ENCODE data around the gene TBX1.

DNA sequence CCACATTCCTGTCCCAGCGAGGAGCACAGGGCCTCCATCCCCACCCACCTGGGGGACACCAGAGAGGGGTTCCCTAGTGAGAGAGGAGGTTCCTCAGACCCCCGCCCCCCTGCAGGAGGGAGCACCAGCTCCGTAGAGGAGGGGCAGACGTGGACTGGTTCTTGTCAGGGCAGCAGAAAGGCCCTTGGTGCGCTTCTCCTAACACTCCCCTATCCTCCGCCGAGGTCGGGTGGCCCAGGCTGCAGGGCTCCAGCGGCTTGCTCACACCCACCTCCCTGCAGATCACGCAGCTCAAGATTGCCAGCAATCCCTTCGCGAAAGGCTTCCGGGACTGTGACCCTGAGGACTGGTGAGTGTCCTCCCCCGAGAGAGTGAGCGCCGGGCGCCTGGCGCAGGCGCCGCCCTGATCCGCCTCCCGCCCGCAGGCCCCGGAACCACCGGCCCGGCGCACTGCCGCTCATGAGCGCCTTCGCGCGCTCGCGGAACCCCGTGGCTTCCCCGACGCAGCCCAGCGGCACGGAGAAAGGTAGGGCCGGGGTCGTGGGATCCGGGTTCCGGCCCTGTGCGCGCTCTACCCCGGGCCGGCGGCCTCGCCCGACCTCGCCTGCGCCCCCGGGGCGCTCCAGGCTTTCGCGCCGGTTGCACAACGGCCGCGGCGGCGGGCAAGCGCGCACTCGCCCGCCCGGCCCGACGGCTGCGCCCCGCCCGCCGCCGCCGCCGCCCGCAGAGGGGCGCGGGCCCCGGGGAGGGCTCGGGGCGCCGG is 5.1 kb downstream of the TBX1 start:
- TF ChIP-seq POLR2A (IDR thresholded peaks at IDR 0.05) = no peak
- TF ChIP-seq CTCF (IDR thresholded peaks at IDR 0.05) = no peak

Data from uterus (tissue), 2 donors.